ENCODE data around the gene ADAMTSL1.

GRCh38 chr9:18594837-18595236 lies 120.9 kb downstream of the ADAMTSL1 start:
- TF ChIP-seq CTCF (IDR thresholded peaks at IDR 0.05): no peak
- TF ChIP-seq SREBF2 (IDR thresholded peaks at IDR 0.05): no peak
- TF ChIP-seq JUNB (IDR thresholded peaks at IDR 0.05): no peak
- TF ChIP-seq E2F6 (IDR thresholded peaks at IDR 0.05; ENCODE audit: borderline replicate concordance, low read depth): no peak
- TF ChIP-seq REST (IDR thresholded peaks at IDR 0.05): no peak
- no peak for TF ChIP-seq MAX (IDR thresholded peaks at IDR 0.05)
- no peak for TF ChIP-seq EP300 (IDR thresholded peaks at IDR 0.05)
- TF ChIP-seq ESRRA (IDR thresholded peaks at IDR 0.05; ENCODE audit: borderline replicate concordance, low read length): no peak
- TF ChIP-seq POLR2A (IDR thresholded peaks at IDR 0.05; ENCODE audit: low read length): no peak
